Tibial nerve (tissue), 4 donors: ENCODE data around the gene FOXL2.

Experiments used
- EP300 ChIP-seq, 2 donors: sonication (generic); formaldehyde crosslinking; IDR thresholded peaks; one replicate each; pipeline ENCODE4 v1.6.1; 2017; ENCODE audit warnings: antibody characterized with exemption in 2 of 2, mild to moderate bottlenecking in 1 of 2
- POLR2A ChIP-seq, 2 donors: fragments of 450-650 bp; IDR thresholded peaks; one replicate each; pipeline ENCODE4 v1.6.1; 2017; ENCODE audit warnings: antibody characterized with exemption in 2 of 2, mild to moderate bottlenecking in 2 of 2, moderate library complexity in 2 of 2
- TF ChIP-seq, protein P1 (sequence below), 5 experiments: fragments of 200-600 bp in 3 of 5; fragments of 450-650 bp in 2 of 5; sonication (generic) in 3 of 5; IDR thresholded peaks; one replicate each; pipeline ENCODE4 v1.5.1; 2016 to 2019; ENCODE audit warnings: antibody characterized with exemption in 5 of 5, mild to moderate bottlenecking in 3 of 5, moderate library complexity in 2 of 5

DNA sequence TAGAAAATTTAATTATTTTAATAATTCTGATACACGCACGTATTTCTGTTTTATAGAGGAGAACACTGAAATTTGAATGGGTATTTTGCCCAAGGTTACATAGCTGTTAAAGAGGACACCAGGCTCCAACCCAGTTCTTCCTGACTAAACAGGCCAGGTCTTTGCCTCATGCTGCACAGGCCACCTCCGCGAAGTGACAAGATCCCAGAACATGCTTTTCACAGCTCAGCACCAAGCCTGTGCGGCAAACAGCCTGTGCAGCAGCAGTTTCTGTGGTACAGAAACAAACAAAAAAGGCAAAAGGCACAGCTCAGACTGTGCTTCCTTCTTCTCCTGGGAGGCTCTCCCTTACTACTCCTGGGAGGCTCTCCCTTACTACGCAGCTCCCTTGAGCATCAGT, 6.5 kb downstream of the FOXL2 start:
- TF ChIP-seq, protein P1, sequence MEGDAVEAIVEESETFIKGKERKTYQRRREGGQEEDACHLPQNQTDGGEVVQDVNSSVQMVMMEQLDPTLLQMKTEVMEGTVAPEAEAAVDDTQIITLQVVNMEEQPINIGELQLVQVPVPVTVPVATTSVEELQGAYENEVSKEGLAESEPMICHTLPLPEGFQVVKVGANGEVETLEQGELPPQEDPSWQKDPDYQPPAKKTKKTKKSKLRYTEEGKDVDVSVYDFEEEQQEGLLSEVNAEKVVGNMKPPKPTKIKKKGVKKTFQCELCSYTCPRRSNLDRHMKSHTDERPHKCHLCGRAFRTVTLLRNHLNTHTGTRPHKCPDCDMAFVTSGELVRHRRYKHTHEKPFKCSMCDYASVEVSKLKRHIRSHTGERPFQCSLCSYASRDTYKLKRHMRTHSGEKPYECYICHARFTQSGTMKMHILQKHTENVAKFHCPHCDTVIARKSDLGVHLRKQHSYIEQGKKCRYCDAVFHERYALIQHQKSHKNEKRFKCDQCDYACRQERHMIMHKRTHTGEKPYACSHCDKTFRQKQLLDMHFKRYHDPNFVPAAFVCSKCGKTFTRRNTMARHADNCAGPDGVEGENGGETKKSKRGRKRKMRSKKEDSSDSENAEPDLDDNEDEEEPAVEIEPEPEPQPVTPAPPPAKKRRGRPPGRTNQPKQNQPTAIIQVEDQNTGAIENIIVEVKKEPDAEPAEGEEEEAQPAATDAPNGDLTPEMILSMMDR (IDR thresholded peaks at IDR 0.05), result no peak
- TF ChIP-seq POLR2A (IDR thresholded peaks at IDR 0.05), result no peak
- TF ChIP-seq EP300 (IDR thresholded peaks at IDR 0.05), result no peak
